Upper lobe of left lung (tissue), 6 donors: ENCODE results near the gene IQCM. TPM values are rescaled to one million over a fixed set of nuclear protein-coding genes. Genes with fewer than 3 reads are reported as not detected.

Experiments
- ATAC-seq, 2 donors: fragments of 200-7000 bp; cut with Tn5 transposase; one replicate each; pipeline ENCODE4 v1.9.1; 2022; ENCODE audit warnings: mild to moderate bottlenecking in 2 of 2, moderate library complexity in 2 of 2; ENCODE audit not compliant: low FRiP score in 2 of 2
- DNase-seq, 2 donors: peaks; one replicate each; pipeline ENCODE4 v3.0.0-alpha.2; 2019 to 2020
- H3K27ac ChIP-seq, 4 donors: fragments of 200-600 bp; sonication (generic); one replicate each; pipeline ENCODE4 v1.5.1; 2016 to 2019
- H3K27me3 ChIP-seq, 4 donors: fragments of 200-600 bp; sonication (generic); one replicate each; pipeline ENCODE4 v1.5.1; 2017 to 2019
- H3K36me3 ChIP-seq, 4 donors: fragments of 200-600 bp; sonication (generic); one replicate each; pipeline ENCODE4 v1.5.1; 2016 to 2019
- H3K4me1 ChIP-seq, 4 donors: fragments of 200-600 bp; sonication (generic); one replicate each; pipeline ENCODE4 v1.5.1; 2018 to 2019
- H3K4me3 ChIP-seq, 4 donors: fragments of 200-600 bp; sonication (generic); one replicate each; pipeline ENCODE4 v1.5.1; 2017 to 2019; ENCODE audit warnings: mild to moderate bottlenecking in 2 of 4, moderate library complexity in 1 of 4
- H3K9me3 ChIP-seq, 4 donors: fragments of 200-600 bp; sonication (generic); one replicate each; pipeline ENCODE4 v1.5.1; 2018 to 2019
- CTCF ChIP-seq, 6 experiments: fragments of 450-650 bp in 4 of 6; fragments of 200-600 bp in 2 of 6; sonication (generic) in 2 of 6; IDR thresholded peaks; one replicate each; pipeline ENCODE4 v1.5.1; 2016 to 2019; ENCODE audit warnings: antibody characterized with exemption in 6 of 6
- EP300 ChIP-seq, 4 donors: sonication (generic); formaldehyde crosslinking; IDR thresholded peaks; one replicate each; pipeline ENCODE4 v1.5.1; 2017; ENCODE audit warnings: antibody characterized with exemption in 4 of 4, control low read depth in 2 of 4
- POLR2A ChIP-seq, 4 donors: fragments of 450-650 bp; IDR thresholded peaks; one replicate each; pipeline ENCODE4 v1.5.1; 2016 to 2017; ENCODE audit warnings: antibody characterized with exemption in 4 of 4, mild to moderate bottlenecking in 2 of 4
- POLR2AphosphoS5 ChIP-seq, 2 donors: sonication (generic); formaldehyde crosslinking; IDR thresholded peaks; one replicate each; pipeline ENCODE4 v1.5.1; 2017; ENCODE audit warnings: antibody characterized with exemption in 2 of 2
- WGBS, 2 donors: methylation state at CpG; one replicate each; pipeline ENCODE4 v1.1.5; 2017 to 2018; 5-methylcytosine and 5-hydroxymethylcytosine counted together
- total RNA-seq, 6 donors: library from RNA; depleted of rRNA in 4 of 6; stranded (reverse); fragments of >200 nt in 4 of 6; gene quantifications; one replicate each; pipeline versions ENCODE4 v1.1.0 to v1.2.1, GENCODE V29; 2016 to 2021
- donor health status: DM: no; HTN: no; CAD: no; lungs with moderate emphysema.
- donor health status: DM: no; HTN: yes; CAD: no; lungs with severe emphysema.

IQCM gene
- total RNA-seq, 6 donors from 2014 or later = not detected

GRCh38 chr4:149749784-149750183 is 65.9 kb downstream of the IQCM start:
- 88 to 90% methylated on average over 1 of the region's 1 CpG for WGBS, 2 donors
- H3K36me3 ChIP-seq = no peaks in the 10 kb centered on the region
- no peak for DNase-seq

GRCh38 chr4:149747646-149748045 is 68.0 kb downstream of the IQCM start:
- Histone ChIP-seq H3K27me3 (no peaks in the 10 kb centered on the region), H3K4me1 (no peaks in the 10 kb centered on the region), H3K27ac (no peak overlapping the region), H3K9me3 (no peaks in the 10 kb centered on the region), H3K36me3 (no peaks in the 10 kb centered on the region), H3K4me3 (no peak overlapping the region)
- TF ChIP-seq POLR2A (IDR thresholded peaks at IDR 0.05) = no peak
- no peak for TF ChIP-seq CTCF (IDR thresholded peaks at IDR 0.05)
- TF ChIP-seq EP300 (IDR thresholded peaks at IDR 0.05) = no peak
- TF ChIP-seq POLR2AphosphoS5 (IDR thresholded peaks at IDR 0.05) = no peak
- no peak for ATAC-seq
- WGBS, 2 donors = 68 to 74% methylated on average over 2 of the region's 2 CpGs
- no peak for DNase-seq

More at GRCh38 chr4:149749784-149750183, 65.9 kb downstream of the IQCM start:
- Histone ChIP-seq H3K9me3 (no peaks in the 10 kb centered on the region), H3K27ac (no peak overlapping the region), H3K27me3 (no peaks in the 10 kb centered on the region), H3K4me3 (no peak overlapping the region), H3K4me1 (no peaks in the 10 kb centered on the region)
- no peak for ATAC-seq
- TF ChIP-seq POLR2AphosphoS5 (IDR thresholded peaks at IDR 0.05) = no peak
- no peak for TF ChIP-seq CTCF (IDR thresholded peaks at IDR 0.05)
- TF ChIP-seq EP300 (IDR thresholded peaks at IDR 0.05) = no peak
- TF ChIP-seq POLR2A (IDR thresholded peaks at IDR 0.05) = no peak

GRCh38 chr4:149746276-149746675 is 69.4 kb downstream of the IQCM start:
- Histone ChIP-seq H3K27ac (no peak overlapping the region), H3K36me3 (no peaks in the 10 kb centered on the region), H3K9me3 (no peaks in the 10 kb centered on the region), H3K27me3 (no peaks in the 10 kb centered on the region), H3K4me3 (no peak overlapping the region), H3K4me1 (no peaks in the 10 kb centered on the region)
- DNase-seq (no peak), ATAC-seq (no peak)
- TF ChIP-seq EP300 (IDR thresholded peaks at IDR 0.05) = no peak
- TF ChIP-seq POLR2A (IDR thresholded peaks at IDR 0.05) = no peak
- no peak for TF ChIP-seq CTCF (IDR thresholded peaks at IDR 0.05)
- TF ChIP-seq POLR2AphosphoS5 (IDR thresholded peaks at IDR 0.05) = no peak
- WGBS, 2 donors = 58 to 71% methylated on average over 1 of the region's 1 CpG

- Histone ChIP-seq H3K36me3 (no peaks in the 10 kb centered on the region), H3K9me3 (no peaks in the 10 kb centered on the region), H3K4me3 (no peak overlapping the region), H3K27ac (no peak overlapping the region), H3K4me1 (no peaks in the 10 kb centered on the region), H3K27me3 (no peaks in the 10 kb centered on the region)
- no peak for ATAC-seq
- DNase-seq = no peak
- WGBS, 2 donors = 65 to 88% methylated on average over 1 of the region's 1 CpG
- TF ChIP-seq CTCF (IDR thresholded peaks at IDR 0.05) (no peak), POLR2AphosphoS5 (IDR thresholded peaks at IDR 0.05) (no peak), POLR2A (IDR thresholded peaks at IDR 0.05) (no peak), EP300 (IDR thresholded peaks at IDR 0.05) (no peak)
Measured at GRCh38 chr4:149741186-149741831, 74.3 kb downstream of the IQCM start.

GRCh38 chr4:149738156-149738555 is 77.5 kb downstream of the IQCM start:
- Histone ChIP-seq H3K4me1 (no peaks in the 10 kb centered on the region), H3K27me3 (no peaks in the 10 kb centered on the region), H3K4me3 (no peak overlapping the region), H3K27ac (no peak overlapping the region), H3K9me3 (no peaks in the 10 kb centered on the region), H3K36me3 (no peaks in the 10 kb centered on the region)
- no peak for TF ChIP-seq POLR2AphosphoS5 (IDR thresholded peaks at IDR 0.05)
- no peak for TF ChIP-seq CTCF (IDR thresholded peaks at IDR 0.05)
- TF ChIP-seq POLR2A (IDR thresholded peaks at IDR 0.05) = no peak
- no peak for TF ChIP-seq EP300 (IDR thresholded peaks at IDR 0.05)
- WGBS, 2 donors = 68 to 74% methylated on average over 7 of the region's 7 CpGs
- ATAC-seq = no peak
- no peak for DNase-seq
